Thoracic aorta (tissue), 2 donors: ENCODE measurements around the gene SUCLA2. TPM values are rescaled to one million over a fixed set of nuclear protein-coding genes. Genes with fewer than 3 reads are reported as not detected.

Experiments
- ATAC-seq: fragments of 150-250 bp; one replicate; pipeline ENCODE4 v1.8.0; 2017; ENCODE audit warnings: low read depth; ENCODE audit not compliant: insufficient number of reproducible peaks, low FRiP score
- DNase-seq: peaks from one replicate; pipeline ENCODE4 v3.0.0-alpha.2; 2020; ENCODE audit warnings: low spot score
- H3K27ac ChIP-seq, 2 donors: fragments of 200-600 bp; sonication (generic); 1 replicate in 1 of 2; 2 replicates in 1 of 2; pipeline ENCODE4 v1.5.1; 2016; ENCODE audit warnings: mild to moderate bottlenecking in 2 of 2, moderate library complexity in 2 of 2
- H3K27me3 ChIP-seq: fragments of 200-600 bp; sonication (generic); replicated peaks from 2 replicates; pipeline ENCODE4 v1.6.0; 2016; ENCODE audit warnings: mild to moderate bottlenecking; ENCODE audit not compliant: insufficient read depth
- H3K36me3 ChIP-seq: fragments of 200-600 bp; sonication (generic); one replicate; pipeline ENCODE4 v1.5.1; 2016
- H3K4me1 ChIP-seq, 2 donors: fragments of 200-600 bp; sonication (generic); 1 replicate in 1 of 2; 2 replicates in 1 of 2; pipeline versions ENCODE4 v1.5.1 to v1.6.0; 2016; ENCODE audit warnings: low read depth in 2 of 2, mild to moderate bottlenecking in 1 of 2; ENCODE audit not compliant: control insufficient read depth in 1 of 2
- H3K4me3 ChIP-seq: fragments of 200-600 bp; sonication (generic); 2 replicates; pipeline ENCODE4 v1.5.1; 2016; ENCODE audit warnings: mild to moderate bottlenecking
- H3K9me3 ChIP-seq: fragments of 200-600 bp; sonication (generic); 2 replicates; pipeline ENCODE4 v1.5.1; 2016
- total RNA-seq, 2 donors: library from RNA; depleted of rRNA; stranded (reverse); fragments of >200 nt; gene quantifications; one replicate each; pipeline versions ENCODE4 v1.1.0 to v1.2.3, GENCODE V29; 2016
- TF ChIP-seq, protein P1 (sequence below): fragments of 200-600 bp; sonication (generic); IDR thresholded peaks from one replicate; pipeline ENCODE4 v1.5.1; 2019; ENCODE audit warnings: antibody characterized with exemption

Gene SUCLA2
- 10 to 100 TPM; 34.8 to 87.1 TPM for total RNA-seq

DNA sequence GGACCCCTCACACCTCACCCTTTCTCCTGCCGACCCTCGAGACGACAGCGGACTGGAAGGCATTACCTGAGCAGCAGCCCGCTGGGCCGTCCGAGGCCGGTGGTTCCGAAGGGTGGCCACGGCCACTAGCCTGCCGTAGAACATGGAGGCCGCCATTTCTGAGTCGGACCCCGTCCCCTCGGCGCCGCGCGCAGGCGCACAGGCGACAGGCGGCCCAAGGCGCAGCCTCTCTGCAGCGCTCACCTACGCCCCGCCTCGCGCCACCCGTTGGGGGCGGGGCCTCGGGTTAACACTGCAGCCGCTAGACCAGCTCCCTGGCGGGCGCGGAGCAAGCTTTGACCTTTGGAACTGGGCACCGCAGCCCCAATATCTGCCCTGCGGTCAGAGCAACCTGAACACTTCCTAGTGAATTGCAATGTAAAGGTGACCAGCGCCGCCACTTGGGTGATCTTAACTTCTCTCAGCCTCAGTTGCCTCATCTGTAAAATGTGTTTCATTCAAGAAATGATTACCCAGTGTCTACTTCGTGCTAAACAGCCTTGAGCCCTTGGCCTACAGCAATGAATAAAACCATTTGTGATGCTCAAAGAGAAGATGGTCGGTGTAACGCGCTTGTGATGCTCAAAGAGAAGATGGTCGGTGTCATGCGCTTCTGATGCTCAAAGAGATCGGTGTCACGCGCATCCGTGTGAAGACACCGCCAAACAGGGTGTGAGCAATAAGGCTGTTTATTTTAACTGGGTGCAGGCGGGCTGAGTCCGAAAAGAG lies at the start of gene SUCLA2:
Gene SUCLA2, minus strand, starts transcription at position 160 of the 768 bp plus-strand sequence. Its CDS starts 4 bp downstream, at position 156.
- Histone ChIP-seq H3K27ac (peak within 1 kb of the TSS; percentile 47 to 61), H3K27me3 (no peaks in the 10 kb centered on the region), H3K4me3 (peak within 1 kb of the TSS; percentile 84), H3K36me3 (no peaks in the 10 kb centered on the region), H3K9me3 (no peaks in the 10 kb centered on the region), H3K4me1 (peaks cover 8 to 30% of the 10 kb centered on the region in 2 donors)
- ATAC-seq (peak; percentile 95), DNase-seq (peak; percentile 54)
- TF ChIP-seq, protein P1, sequence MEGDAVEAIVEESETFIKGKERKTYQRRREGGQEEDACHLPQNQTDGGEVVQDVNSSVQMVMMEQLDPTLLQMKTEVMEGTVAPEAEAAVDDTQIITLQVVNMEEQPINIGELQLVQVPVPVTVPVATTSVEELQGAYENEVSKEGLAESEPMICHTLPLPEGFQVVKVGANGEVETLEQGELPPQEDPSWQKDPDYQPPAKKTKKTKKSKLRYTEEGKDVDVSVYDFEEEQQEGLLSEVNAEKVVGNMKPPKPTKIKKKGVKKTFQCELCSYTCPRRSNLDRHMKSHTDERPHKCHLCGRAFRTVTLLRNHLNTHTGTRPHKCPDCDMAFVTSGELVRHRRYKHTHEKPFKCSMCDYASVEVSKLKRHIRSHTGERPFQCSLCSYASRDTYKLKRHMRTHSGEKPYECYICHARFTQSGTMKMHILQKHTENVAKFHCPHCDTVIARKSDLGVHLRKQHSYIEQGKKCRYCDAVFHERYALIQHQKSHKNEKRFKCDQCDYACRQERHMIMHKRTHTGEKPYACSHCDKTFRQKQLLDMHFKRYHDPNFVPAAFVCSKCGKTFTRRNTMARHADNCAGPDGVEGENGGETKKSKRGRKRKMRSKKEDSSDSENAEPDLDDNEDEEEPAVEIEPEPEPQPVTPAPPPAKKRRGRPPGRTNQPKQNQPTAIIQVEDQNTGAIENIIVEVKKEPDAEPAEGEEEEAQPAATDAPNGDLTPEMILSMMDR = no peak

- no peak overlapping the region for H3K4me3 ChIP-seq
- H3K36me3 ChIP-seq = no peaks in the 10 kb centered on the region
- H3K27me3 ChIP-seq = no peaks in the 10 kb centered on the region
- ATAC-seq (no peak), DNase-seq (no peak)
- no peaks in the 10 kb centered on the region for H3K9me3 ChIP-seq
- H3K4me1 ChIP-seq = no peaks in the 10 kb centered on the region
- no peak overlapping the region for H3K27ac ChIP-seq
- TF ChIP-seq, protein P1 = no peak
These were observed 49.5 kb upstream of the SUCLA2 start for GRCh38 chr13:48050550-48050949.

- peaks cover 1 to 6% of the 10 kb centered on the region in 2 donors for H3K4me1 ChIP-seq
- H3K27ac ChIP-seq = peak overlapping the region in 1 of 2 donors; percentile 34
- DNase-seq = no peak
- H3K4me3 ChIP-seq = no peak overlapping the region
- no peak for ATAC-seq
- TF ChIP-seq, protein P1 = no peak
- no peaks in the 10 kb centered on the region for H3K9me3 ChIP-seq
- H3K27me3 ChIP-seq = no peaks in the 10 kb centered on the region
- H3K36me3 ChIP-seq = no peaks in the 10 kb centered on the region
These were observed 42.9 kb upstream of the SUCLA2 start for GRCh38 chr13:48043789-48044503.

DNA sequence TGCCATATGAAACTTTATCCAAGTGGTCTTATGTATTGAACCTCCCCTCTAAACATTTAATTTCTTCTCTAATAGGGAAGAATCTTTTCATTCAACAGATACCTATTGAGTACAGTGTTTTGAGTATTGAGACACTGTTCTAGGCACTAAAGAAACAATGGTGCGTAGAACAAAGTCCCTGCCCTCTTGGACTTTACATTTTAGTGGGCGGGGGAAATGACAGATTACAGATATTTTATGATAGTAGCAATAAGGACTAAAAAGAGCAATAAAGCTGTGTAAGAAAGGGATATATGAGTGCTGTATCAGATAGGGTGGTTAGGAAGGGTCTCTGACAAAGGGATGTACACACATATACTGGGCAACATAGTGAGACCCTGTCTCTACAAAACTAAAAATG lies 41.8 kb upstream of the SUCLA2 start:
- Histone ChIP-seq H3K4me3 (no peak overlapping the region), H3K27me3 (no peaks in the 10 kb centered on the region), H3K9me3 (no peaks in the 10 kb centered on the region), H3K4me1 (peaks cover 6 to 10% of the 10 kb centered on the region in 2 donors), H3K36me3 (no peaks in the 10 kb centered on the region), H3K27ac (peak overlapping the region in 1 of 2 donors; percentile 34)
- DNase-seq (no peak), ATAC-seq (no peak)
- TF ChIP-seq, protein P1 = no peak

GRCh38 chr13:48040896-48041295 lies 39.8 kb upstream of the SUCLA2 start:
- no peak overlapping the region for H3K27ac ChIP-seq
- no peak overlapping the region for H3K4me3 ChIP-seq
- no peaks in the 10 kb centered on the region for H3K36me3 ChIP-seq
- ATAC-seq = no peak
- DNase-seq = no peak
- peaks cover 11 to 20% of the 10 kb centered on the region in 2 donors for H3K4me1 ChIP-seq
- H3K27me3 ChIP-seq = no peaks in the 10 kb centered on the region
- no peaks in the 10 kb centered on the region for H3K9me3 ChIP-seq
- TF ChIP-seq, protein P1 = no peak
